GM18909 (cell line): Measurements from ENCODE around the gene CYB561A3.

ENCODE experiments used
- ATAC-seq: cut with Tn5 transposase; IDR thresholded peaks from one replicate; pipeline ENCODE4 v1.9.1; 2021; ENCODE audit warnings: mild to moderate bottlenecking; ENCODE audit not compliant: unreplicated experiment, poor library complexity

CYB561A3 gene

DNA sequence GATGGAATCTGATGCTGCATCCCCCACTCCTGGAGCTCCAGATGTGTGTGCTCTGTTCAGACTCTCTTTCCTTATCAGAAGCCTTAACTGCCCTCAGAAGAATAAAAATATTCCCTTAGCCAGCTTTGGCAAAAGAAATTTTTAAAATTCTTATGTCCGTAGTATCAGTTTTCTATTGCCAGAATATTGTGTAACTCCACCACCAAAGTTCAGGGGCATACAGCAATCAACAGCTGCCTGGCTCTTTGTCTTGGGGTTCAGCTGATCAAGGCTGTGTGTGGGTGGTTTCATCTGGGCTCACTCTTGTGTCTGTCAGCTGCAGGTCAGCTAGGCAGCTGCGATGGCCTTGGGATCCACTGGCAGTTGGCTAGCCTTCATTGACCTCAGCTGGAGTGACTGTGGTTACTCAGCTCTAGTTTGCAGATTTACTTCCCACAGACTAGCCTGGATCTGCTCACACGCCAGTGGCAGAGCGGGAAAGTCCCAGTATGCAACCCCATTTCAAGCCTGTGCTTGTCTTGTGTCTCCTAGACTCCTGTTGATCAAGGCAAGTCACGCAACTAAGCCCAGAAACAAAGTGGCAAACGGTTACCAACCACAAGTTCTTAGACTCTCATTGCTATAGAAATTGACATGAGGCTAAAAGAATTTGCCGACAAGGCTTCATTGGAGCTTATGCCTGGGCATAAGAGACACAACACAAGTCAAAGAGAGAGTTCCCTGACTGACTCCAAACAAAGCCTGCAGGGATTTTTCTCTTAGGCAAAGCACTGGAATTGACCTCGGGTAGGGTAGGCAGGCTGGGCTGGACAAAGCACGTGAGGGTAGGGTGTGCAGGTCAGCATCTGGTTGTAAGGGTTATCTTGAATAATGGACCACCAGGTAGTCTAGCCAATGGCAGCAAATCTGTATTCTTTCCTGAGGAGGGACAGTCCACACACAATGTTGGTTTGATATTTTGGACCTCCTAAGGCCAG lies 8.0 kb upstream of the CYB561A3 start:
- ATAC-seq: no peak

DNA sequence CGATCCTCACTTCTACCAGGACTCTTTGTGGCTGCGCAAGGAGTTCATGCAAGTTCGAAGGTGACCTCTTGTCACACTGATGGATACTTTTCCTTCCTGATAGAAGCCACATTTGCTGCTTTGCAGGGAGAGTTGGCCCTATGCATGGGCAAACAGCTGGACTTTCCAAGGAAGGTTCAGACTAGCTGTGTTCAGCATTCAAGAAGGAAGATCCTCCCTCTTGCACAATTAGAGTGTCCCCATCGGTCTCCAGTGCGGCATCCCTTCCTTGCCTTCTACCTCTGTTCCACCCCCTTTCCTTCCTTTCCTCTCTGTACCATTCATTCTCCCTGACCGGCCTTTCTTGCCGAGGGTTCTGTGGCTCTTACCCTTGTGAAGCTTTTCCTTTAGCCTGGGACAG lies 7.0 kb upstream of the CYB561A3 start:
- ATAC-seq: no peak

- ATAC-seq: no peak
Observed at GRCh38 chr11:61367406-61367805, 5.7 kb upstream of the CYB561A3 start.

GRCh38 chr11:61364012-61364675 lies 2.5 kb upstream of the CYB561A3 start:
- ATAC-seq: no peak

DNA sequence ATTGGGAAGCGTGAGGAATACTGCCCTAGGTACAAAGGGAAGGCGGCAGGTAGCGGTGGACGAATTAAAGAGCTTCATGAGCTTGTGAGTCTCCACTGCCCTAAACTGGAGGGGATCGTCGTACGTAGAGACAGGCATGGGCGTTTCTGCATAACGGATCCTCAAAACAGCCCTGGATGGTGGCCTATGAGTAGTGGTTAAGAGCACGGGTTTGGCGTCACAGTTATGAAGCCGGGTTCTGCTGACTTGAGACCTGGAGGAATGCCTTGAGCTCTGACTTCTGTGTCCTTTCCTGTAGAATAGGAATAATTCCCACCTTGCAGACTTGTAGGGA lies 827 bp upstream of the CYB561A3 start:
- no peak for ATAC-seq

- ATAC-seq: no peak
Observed at GRCh38 chr11:61361237-61361740, 393 bp downstream of the CYB561A3 start.

DNA sequence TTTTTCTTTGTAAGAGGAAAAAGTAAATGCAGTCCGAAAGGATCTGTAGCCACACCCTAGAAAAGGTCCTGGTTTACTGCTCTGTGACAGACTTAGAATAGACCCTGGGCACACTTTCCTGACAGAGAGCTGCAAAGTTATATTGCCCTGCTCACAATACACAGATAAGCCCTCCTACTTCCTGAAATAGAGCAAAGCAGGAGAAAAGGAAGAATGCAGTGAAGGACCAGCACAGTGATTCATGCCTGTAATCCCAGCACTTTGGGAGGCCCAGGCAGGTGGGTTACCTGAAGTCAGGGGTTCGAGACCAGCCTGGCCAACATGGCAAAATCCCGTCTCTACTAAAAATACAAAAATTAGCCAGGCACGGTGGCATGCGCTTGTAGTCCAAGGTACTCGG lies 2.2 kb downstream of the CYB561A3 start:
- no peak for ATAC-seq

GRCh38 chr11:61358566-61358965 lies 3.1 kb downstream of the CYB561A3 start:
- ATAC-seq: no peak

DNA sequence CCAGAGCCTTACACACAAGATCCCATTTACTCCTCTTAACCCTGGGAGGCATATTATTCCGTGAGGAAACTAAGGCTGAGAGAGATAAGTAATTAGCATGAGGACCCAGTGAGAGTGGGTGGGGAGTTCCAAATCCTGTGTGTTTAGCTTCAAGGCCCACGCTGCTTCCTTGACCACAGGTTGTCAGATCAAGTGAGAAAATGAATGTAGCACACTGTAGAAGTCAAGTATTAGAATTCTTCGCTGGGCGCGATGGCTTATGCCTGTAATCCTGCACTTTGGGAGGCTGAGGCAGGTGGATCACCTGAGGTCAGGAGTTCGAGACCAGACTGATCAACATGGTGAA lies 3.8 kb downstream of the CYB561A3 start:
- no peak for ATAC-seq

DNA sequence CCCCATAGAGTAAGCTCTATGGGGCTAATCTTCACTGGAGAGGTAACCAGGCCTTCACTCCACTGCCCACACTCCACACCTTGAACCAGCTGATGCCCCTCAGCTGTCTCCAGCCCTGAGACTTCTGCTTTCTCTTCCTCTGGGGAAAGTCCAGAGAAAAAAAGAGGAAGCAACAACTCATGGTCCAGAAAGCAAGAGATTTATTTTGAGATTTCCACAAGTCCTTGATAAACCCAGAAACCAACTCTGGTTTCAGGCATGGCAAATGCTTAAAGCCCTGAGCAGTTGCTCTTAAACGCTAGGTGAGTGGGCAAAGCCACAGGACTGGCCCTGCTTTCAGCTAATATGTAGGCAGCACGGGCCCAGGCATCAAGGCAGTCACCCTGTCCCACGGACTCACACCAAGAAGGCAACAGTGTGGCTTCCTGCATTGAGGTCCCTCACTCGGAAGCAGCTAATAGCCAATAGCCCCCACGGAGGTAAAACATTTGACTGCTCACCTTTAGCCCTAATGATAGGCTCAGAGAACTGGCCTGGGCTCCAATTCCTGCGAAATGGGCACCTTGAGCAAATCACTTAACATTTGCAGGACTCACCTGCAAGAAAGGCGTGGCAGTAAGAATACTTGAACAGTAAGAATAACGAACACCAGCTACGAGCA lies 4.3 kb downstream of the CYB561A3 start:
- ATAC-seq: peak; percentile 41

GRCh38 chr11:61356706-61357105 lies 5.0 kb downstream of the CYB561A3 start:
- no peak for ATAC-seq

DNA sequence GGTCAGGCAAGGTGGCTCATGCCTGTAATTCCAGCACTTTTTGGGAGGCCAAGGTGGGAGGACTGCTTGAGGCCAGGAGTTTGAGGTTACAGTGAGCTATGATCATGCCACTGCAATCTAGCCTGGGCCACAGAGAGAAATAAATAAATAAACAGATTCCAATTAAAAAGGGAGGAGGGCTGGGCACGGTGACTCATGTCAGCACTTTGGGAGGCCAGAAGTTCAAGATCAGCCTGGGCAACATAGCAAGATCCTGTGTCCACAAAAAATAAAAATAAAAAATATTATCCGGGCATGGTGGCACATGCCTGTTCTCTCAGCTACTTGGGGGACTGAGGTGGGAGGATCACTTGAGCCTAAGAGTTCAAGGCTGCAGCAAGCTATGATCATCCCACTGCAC lies 7.5 kb downstream of the CYB561A3 start:
- no peak for ATAC-seq

DNA sequence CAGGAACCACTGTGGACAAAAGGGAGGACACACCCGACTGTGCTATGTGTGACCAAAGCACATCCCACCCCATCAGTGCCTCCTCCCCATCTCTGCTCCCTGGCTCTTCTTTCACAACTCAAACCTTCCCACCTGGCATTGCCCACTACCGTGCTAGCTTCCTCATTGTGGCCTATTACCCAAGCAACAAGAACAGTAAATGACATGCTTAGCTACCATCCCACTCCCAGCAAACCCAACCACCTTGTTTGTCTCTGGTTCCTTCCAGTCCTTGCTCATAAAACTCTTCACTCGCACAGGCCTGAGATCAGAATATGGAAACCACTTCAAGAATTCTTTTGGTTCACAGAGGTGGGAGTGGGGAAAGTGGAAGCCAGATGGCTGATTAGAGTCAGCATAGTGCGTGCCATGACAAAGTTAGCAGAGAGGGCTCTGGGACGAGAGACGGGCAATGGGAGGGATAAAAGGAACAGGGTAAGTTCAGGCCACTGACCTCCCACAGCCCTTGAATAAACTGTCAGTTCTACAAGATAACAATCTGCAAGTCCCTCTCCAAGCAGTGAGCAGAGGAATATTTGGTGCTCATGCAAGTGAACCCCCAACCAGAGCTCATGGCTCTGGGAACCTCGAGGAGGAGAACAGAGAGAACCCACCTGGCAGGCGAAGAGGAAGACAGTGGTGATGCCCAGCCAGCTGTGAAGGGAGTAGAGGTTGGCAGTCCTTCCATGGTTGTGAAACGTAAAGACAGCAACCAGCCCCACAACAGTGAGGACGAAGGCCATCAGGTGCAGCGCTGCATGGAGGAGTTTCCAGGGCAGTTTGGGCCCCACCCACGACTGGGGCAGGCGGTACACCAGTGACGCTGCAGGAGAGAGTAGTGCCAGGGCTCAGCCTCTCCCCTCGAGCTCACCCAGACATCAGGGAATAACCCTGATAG lies 8.3 kb downstream of the CYB561A3 start:
- no peak for ATAC-seq

GRCh38 chr11:61352038-61352437 lies 9.6 kb downstream of the CYB561A3 start:
- no peak for ATAC-seq

DNA sequence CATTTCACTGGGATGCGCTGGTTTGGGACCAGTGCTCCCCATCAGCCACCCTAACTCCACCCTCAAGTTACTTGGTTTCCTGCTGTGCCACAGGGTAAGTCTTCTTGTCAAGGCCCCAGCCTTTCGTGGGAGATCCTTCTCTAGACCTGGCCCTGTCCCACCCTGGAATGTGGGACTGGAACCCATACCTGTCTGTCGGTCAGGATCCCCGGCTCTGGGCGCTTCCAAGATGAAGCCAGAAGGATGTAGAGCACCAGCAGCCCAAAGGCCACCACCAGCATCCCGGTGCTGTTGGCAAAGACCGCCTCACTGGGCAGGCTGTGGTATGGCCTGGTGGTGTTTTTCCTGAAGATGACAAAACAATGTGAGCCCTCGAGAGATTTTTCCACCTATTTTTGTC lies 10.9 kb downstream of the CYB561A3 start:
- ATAC-seq: no peak

GRCh38 chr11:61350336-61350735 lies 11.3 kb downstream of the CYB561A3 start:
- no peak for ATAC-seq

- ATAC-seq: no peak
Observed at GRCh38 chr11:61349916-61350315, 11.8 kb downstream of the CYB561A3 start.

DNA sequence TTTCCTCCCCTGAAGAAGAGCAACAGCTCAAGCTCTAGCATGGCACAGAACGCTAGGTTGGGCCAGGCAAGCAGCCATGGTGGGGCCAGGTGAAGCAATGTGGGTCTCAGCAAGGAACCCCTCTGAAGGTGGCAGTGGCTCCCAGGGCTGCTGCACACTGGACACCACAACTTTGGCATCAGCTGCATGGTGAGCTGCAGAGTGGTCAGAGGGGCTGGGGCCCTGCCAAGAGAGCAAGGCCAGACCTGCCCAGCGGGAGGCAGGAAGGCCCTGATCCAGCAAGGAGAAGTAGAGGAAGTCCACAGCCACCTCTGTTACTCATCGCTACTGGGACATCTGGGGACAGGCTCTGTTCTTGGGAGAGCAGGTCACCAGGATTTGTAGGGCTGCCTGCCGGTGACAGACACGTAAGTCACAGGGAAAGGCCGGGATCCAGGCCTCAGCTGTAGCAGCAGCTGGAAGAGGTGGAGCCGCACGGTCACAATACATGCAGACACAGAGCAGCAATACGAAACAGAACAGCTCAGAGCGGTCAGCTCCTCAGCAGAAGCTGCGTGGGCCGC lies 12.4 kb downstream of the CYB561A3 start:
- no peak for ATAC-seq

- no peak for ATAC-seq
Observed at GRCh38 chr11:61347916-61348461, 13.7 kb downstream of the CYB561A3 start.
